Astrocyte of the hippocampus (primary cell): ENCODE measurements around the gene PRELID3B.
"Not testable (repeated sequence)": the region's sequence is repeated elsewhere in the genome, so short reads cannot be mapped to it uniquely, and the experiment has no call there.

Experiments
- DNase-seq: peaks from one replicate; pipeline ENCODE4 v3.0.0; 2011; ENCODE audit warnings: low read depth, low spot score

PRELID3B gene

DNA sequence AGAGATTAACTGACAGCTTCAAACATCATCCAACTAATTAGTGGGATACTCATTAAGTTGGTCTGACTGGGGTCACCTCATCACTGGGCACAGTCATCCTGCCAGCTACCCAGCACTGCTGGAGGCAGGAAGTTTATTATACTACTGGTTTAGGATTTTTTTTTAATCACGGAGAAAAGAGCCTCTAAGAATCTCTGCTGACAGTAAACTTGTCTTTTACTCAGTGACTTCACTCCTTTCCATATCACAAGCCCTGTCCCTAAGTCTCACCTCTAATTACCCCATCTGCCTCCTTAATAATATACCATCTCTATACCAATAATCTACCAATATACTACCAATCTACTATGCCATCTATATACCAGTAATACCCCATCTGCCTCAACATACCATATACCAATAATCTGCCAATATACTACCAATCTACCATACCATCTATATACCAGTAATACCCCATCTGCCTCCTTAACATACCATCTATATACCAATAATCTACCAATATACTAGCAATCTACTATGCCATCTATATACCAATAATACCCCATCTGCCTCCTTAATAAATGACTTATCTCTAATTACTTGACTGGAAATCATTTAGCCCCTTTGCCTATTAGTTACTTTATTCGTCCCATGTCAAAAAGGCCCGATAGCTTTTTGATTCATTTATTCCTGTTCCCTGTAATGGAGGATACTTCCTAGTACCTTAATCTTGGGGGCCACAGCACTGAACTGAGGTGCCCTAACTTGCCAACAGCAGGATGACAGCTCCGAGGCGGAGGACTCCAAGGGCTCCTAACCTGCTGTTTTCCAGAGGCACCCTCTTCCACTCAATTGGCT, 15.5 kb downstream of the PRELID3B start:
- DNase-seq, result no peak

DNA sequence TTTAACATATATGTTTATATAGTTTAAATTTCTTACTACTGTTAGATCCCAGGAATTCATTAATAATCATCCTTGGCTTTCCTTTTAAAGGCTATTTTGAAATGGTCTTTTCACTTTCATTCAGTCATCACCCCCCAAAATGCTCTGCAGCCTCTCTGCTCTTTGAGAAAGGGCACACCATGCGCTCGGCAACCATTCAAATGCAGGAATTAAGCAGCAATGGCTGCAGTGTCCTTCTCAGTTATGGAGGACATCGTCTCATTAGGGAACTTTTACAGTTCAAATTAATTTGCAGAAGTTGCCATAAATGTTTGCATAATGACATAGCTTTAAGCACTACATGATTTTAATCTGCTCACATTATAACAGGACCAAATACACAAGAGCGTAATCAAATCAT, 17.1 kb downstream of the PRELID3B start:
- no peak for DNase-seq

DNA sequence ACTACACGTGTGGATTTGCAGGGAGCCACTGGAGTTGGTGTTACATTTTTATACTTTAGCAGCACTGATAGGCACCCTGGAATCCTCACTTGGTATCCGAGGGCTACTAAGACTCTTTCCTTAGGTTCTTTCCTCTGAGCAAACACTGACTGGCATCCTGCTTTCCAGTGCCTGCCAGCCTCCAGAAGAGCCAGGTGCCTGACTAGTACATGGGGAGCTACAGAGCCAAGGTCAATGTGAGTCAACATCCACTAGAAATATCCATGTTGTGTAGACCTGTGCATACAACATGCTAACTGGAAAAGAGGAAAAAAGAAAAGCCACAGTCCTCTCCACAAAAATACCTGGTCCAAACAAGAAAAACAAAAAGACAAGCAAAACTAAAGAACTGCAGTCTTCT, 17.5 kb downstream of the PRELID3B start:
- no peak for DNase-seq

DNA sequence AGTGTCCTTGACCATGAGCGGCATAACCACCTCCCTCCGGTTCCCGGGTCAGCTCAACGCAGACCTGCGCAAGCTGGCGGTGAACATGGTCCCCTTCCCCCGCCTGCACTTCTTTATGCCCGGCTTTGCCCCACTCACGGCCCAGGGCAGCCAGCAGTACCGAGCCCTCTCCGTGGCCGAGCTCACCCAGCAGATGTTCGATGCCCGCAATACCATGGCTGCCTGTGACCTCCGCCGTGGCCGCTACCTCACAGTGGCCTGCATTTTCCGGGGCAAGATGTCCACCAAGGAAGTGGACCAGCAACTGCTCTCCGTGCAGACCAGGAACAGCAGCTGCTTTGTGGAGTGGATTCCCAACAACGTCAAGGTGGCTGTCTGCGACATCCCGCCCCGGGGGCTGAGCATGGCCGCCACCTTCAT, 18.5 kb downstream of the PRELID3B start:
- no peak for DNase-seq

DNA sequence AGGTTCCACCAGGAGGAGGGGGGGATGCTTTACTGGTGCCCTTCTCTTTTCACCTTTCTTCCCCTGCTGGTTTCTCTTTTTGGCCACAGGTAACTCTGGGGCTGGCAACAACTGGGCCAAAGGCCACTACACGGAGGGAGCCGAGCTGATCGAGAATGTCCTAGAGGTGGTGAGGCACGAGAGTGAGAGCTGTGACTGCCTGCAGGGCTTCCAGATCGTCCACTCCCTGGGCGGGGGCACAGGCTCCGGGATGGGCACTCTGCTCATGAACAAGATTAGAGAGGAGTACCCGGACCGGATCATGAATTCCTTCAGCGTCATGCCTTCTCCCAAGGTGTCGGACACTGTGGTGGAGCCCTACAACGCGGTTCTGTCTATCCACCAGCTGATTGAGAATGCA, 19.0 kb downstream of the PRELID3B start:
- DNase-seq, result no peak

DNA sequence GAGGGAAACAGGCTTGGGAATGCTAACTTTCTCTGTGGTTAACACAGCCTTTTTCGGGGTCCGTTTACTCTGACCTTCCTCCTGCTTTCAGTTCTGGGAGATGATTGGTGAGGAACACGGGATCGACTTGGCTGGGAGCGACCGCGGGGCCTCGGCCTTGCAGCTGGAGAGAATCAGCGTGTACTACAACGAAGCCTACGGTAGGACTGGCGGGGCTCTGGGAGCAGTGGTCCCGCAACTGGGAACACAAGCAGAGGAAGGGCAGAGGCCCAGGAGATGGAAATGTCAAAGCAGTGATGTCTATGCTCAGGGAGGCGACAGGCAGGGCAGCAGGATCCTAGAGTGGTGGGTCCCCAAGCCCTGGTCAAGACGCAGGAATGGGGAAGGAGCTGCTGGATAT, 19.8 kb downstream of the PRELID3B start:
- no peak for DNase-seq

DNA sequence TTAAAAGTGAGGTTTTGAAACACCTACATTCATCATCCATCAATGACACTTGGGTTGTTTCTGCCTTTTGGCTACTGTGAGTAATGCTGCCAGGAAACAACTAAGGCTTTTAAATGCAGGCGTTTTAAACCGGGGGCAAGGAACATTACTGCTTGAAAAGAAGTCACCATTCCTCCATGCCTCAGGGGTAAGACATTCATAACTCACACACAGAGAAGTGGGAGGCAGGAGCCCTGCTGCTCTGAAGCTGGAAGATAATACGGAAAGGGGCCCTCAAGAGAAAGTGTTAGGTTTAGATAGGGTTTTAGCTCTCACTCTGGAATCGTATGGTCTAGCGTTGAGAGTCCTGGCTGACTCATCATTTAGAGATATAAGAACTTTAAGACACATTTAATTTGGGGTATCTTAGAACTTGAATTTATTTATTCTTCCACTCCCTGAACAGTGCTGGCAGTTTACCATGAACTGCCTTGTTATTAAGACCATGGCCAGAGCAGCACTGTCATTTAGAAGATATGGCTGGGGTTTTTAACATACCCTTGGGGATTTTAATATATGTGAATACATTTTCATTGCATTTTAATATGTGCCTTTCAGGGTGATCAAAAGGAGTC, 21.5 kb downstream of the PRELID3B start:
- peak; percentile 64 for DNase-seq

DNA sequence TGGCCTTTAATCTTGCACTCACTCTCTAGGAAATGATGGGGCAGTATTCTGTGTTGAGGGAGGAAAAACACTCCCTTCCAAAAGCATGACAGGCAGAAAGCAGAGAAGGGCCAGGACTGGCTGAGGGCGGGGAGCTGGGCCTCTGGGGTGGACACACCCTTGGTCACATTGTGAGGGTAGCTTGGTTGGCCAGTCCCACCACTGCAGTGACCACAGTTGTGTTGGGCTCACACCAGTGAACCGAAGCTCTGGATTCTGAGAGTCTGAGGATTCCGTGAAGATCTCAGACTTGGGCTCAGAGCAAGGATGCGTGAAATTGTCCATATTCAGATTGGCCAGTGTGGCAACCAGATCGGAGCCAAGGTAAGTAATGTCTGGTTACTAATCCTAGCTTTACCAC, 23.4 kb downstream of the PRELID3B start, which contains the start of gene TUBB1:
Gene TUBB1, plus strand, starts transcription at position 213 of the 400 bp plus-strand sequence. Its CDS starts 94 bp downstream, at position 307.
- peak; percentile 69 for DNase-seq

DNA sequence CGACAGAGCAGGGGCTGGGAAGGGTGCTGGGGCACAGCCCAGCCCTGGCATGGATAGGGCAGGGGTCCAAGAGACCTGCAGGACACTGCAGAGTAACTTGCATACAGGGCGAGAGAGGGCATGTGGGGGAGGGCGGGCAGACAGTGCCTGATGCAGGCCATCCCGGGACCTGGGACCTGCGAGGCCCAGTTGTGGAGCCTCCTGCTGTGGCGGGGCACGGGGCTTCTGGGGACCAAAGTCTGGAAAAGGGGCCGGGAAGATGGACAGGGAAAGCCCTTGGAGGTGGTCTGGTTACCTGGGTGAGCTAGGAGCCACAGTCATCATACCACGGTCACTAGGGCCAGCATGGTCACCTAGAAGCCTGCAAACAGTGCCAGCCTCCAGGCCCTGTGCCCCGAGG, 23.8 kb downstream of the PRELID3B start:
- no peak for DNase-seq

DNA sequence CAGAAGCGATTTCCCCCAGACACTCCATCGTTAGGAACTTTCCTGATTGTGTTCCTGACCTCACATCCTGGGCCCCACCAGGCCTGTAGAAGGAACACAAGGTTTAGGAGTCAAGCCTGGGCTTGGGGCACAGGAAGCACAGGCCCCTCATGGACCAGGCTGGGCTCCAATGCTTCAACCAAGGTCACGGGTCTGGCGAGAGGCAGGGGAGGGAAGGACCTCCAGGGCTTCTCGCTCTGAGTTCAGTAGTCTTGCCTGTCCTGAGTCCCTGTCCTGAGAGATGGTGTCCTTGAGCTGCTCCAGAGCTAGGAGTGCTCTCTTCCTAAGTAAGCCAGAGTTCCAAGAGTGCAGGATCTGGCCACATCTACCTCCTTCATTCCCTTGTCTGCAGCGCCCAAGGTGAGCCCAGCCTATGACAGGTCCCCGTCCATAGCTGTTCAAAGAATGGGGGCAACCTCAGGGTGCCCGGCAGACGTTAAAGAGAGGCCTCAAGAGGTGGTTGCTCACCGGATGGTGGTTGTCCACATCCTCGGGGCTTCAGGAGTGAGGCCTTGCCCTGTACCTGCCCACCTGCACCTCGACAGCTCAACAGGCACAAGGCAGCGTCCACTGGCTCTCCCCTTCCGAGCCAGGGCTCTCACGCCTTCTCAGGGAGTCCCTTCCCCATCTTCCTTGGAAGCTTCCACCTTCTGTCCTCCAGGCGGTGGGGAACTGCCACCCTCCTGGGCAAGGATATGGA, 24.9 kb downstream of the PRELID3B start:
- no peak for DNase-seq

DNA sequence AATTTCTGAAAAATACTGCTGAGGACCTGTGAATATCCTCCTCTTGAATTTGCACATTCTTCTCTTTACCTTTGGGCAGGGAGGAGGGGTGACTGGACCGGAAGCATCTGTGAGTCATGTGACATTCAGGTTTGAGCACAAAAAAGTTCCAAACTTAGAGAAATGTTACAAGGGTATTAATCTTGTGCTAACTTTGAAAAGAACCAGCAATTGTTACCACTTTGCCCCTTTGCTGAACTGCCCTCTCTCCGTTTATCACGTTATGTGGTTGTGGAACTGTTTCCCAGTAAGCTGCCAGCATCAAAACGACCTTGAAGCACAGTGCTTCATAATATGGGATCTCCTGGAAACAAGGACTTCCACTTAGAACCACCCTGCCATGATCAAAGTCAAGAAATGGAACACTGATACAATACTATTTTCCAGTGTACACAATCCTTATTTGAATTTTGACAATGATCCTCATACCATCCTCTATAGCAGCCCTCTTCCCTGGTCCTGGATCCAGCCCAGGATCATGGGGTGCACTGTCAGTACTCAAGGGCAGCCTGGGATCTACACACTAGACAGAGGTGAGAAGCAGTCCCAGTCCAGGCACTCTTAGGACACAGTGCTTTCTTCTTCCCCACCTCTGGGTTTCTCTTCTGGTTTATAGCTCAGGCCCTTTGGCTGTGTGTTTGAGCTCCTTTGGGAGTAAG, 25.6 kb downstream of the PRELID3B start:
- peak; percentile 31 for DNase-seq

DNA sequence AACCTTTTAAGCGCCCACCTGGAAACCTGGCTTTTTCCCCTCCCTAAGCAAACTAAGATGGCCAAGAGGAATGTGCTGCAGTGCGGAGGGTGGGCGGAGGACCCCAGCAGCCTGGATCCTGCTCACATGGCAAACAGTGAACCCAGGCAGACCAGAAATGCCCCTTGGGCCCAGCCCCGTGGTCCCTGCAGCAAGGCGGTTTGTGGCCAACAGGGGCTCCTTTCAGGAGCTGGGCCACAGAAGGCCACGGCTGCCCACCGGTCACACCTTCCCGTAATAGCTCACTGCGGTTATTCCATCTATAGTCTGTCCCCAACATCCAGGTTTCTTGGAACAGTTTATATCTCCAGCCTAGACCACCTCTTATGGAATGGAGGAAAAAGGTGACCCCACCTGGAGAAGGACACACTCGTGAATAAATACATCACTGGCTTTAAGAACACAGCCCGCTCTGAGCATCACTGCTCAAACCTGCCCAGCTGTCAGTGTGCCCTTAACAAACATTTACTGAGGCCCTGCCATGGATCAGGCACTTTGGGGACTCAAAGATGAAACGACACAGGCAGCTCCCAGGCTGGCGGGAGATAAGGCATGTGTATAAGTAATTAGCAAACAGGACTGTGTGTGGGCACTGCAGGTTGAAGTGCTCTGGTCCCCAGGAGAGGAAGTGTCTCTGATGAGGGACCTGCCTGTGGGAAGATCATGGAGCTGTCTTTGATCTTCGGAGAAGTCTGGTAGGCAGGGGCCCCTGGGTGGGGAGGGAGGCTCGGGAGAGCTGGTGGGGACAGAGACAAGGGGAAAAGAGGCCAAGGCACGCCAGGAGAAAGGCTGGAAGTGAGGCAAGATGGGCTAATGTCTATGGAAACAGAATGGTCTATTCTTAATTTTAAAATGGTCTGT, 26.5 kb downstream of the PRELID3B start:
- DNase-seq, result no peak

DNA sequence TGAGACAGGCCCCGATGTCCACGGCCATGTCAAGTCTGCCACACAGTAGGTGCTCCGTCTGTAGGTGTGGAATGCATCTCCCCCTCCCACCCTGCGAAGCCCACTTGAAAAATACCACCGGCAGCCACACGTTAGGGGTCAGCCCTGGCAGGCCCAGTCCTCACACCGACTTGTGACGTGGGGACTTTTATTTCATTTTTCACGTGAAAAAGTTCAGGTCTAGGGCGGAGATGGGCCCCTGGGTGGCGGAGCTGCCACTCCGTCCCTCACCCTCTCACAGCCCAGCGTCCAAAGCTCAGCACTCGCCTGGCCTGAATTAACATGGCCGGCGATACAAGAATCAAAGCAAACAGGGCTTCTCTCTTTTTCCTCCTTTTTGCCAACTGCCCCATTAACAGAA, 27.2 kb downstream of the PRELID3B start:
- no peak for DNase-seq

DNA sequence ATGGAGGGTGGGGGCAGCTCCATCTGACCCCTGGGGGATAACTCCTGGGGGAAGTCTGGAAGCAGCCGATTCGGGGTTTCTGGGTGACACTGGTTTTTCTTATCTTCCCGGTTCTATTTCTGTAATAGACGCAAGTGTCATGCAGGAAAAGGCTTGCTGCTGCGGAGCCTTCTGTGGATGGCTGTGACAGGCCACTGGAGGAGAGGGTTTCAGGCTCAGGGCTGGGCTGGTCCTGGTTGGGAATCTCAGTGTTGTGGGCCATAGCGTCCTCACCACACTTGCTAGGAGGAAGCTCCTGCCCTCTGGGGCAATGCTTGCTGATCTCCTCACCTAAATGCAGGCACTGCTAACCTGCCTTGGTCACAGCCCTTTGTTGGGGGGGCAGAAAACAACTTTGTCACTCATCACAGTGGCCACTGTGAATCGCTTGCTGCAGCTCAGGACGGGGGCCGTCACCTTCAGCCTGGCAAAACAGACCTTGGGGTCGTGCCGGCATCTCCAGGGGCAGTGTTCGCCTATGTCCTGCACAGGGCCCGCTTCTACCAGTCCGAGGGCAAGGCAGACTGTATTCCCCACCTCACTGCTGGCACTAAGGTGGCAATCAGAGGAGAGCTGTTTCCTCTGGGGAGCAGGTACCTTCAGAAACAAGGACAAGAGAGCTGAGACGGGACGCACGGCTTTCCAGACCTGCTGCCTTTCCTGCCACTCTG, 27.8 kb downstream of the PRELID3B start:
- DNase-seq, result no peak

DNA sequence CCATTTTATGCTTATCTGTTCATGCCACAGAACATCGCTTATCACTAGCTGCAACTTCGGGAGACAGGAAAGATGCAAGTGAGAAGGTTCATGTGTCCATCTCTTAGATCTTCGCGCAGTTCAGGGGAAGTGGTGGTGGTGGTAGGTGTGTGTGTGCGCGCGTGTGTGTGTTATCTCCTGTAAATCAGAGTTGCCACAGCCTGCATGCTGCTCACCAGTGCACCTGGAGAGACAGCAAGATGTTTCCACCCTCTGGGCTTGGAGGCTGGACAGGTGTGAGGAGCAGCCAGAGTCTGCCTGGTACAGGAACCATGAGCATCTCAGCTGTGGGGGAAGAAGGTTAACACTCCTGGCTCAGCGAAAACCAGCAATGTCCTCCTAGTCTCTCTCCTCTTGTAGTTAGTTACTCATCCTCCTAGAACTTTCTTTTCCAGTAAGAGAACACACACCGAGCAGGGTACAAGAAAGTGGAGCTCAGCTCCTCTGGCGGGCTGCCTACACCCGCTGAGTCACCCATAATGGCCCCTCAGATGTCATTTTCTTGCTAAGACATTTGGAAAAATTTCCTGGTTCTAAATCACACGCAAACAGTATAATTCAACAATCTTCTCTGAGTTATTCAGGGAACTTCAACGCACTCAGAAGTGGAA, 28.5 kb downstream of the PRELID3B start:
- no peak for DNase-seq

DNA sequence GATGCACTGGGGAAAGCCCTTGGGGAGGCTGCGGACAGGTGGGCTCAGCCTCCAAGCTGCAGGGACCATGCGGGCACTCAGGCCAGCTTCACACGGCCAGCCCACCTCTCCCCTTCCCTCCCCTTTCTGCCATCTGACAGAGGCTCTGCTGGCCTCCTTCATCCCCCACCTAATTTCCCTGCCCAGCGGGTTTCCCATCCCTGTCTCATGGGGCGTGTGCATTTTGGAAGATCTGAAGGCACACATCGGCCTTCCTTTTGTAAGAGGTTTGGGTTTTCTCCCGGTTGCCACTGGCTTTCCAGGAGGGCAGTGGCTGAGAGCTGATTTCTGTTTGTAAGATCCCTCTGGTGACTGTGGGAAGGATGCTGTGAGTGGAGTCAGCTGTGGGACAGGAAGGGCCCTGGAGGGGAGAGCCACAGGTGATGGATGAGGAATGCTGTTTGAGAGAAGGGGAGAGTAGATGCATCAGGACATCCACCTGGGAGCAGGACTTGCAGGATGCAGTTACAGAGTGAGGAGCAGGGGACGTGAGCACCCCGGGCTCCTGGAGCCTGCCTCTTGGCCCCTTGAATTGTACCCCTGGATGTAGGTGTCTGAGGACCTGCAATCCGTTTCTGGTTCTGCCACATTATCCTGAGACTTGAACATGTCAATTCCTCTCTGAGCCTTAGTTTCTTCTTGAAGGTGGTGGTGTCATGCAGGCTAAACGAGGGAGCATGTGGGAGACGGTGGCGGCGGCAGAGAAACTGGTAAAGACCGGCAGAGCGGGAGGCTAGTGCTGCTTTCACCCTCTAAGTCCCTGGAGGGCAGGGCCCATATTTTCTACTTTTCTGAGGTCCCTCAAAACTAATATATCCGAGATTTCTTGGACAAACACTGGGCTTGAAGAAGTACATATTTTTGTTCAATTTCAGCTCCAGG, 29.3 kb downstream of the PRELID3B start:
- no peak for DNase-seq

DNA sequence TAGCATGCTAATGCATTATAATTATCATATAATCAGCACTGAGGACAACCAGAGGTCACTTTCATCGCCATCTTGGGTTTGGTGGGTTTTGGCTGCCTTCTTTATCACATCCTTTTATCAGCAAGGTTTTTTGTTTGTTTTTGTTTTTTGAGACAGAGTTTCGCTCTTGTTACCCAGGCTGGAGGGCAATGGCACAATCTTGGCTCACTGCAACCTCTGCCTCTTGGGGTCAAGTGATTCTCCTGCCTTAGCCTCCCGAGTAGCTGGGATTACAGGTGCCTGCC, 30.8 kb downstream of the PRELID3B start:
- DNase-seq, result not testable (repeated sequence)

DNA sequence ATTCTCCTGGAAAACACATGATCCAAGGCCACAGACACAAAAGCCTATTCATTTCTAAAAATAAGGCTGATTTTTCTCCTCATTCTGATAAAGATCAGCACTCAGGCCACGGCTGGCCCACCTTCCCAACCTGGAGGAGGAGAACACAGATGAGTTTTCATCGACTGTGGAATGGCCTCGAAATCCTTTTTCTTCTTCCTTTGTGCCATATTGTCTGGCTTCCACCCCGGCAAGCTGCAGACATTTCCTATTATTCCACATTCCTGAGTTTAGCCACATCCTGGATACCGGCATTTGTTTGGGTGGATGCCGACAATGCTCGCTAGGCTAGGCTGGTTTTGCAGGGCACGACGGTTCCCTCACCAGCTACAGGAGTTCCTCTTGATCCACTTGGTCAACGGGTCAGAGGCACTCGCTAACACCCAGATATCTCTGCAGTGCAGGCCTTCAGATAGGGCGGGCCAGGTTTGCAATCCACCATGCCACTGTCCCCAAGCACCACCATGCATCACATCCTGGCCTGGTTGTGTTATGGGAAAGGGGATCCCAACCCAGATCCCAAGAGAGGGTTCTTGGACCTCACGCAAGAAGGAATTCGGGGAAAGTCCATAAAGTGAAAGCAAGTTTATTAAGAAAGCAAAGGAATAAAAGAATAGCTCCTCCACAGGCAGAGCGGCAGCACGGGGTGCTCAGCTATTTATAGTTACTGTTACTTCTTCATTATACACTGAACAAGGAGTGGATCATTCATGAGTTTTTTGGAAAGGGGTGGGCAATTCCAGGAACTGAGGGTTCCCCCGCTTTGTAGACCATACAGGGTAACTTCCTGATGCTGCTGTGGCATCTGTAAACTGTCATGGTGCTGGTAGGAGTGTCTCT, 31.4 kb downstream of the PRELID3B start:
- peak; percentile 97 for DNase-seq
